Mesothelial cell of epicardium (in vitro differentiated cells): ENCODE data around the gene ZCCHC14. TPM values are rescaled to one million over a fixed set of nuclear protein-coding genes. Genes with fewer than 3 reads are reported as not detected.
A peak's percentile ranks its signal among the peaks of the same experiment; 100 is the strongest.

Source experiments
- DNase-seq, 2 experiments: peaks; one replicate each; pipeline ENCODE4 v3.0.0; 2021; ENCODE audit warnings: low spot score in 2 of 2; ENCODE audit not compliant: unreplicated experiment in 2 of 2
- H3K27ac Mint-ChIP-seq: 2 replicates; pipeline ENCODE4 v1.8.0; 2021; ENCODE audit warnings: mixed read lengths
- H3K27me3 Mint-ChIP-seq: 2 replicates; pipeline ENCODE4 v1.8.0; 2021; ENCODE audit warnings: low read depth, mixed read lengths
- H3K36me3 Mint-ChIP-seq: 2 replicates; pipeline ENCODE4 v1.8.0; 2021; ENCODE audit warnings: mixed read lengths
- H3K4me1 Mint-ChIP-seq: 2 replicates; pipeline ENCODE4 v1.8.0; 2021; ENCODE audit warnings: mixed read lengths
- H3K4me3 Mint-ChIP-seq: 2 replicates; pipeline ENCODE4 v1.8.0; 2021; ENCODE audit warnings: mild to moderate bottlenecking, moderate library complexity, mixed read lengths
- H3K9me3 Mint-ChIP-seq: 2 replicates; pipeline ENCODE4 v1.8.0; 2021; ENCODE audit warnings: mixed read lengths
- CTCF ChIP-seq: fragments of 200-600 bp; sonication (generic); IDR thresholded peaks from one replicate; pipeline ENCODE4 v1.5.0; 2021; ENCODE audit warnings: antibody characterized with exemption; ENCODE audit not compliant: unreplicated experiment
- total RNA-seq: library from RNA; stranded (reverse); gene quantifications from 3 replicates; pipeline ENCODE4 v1.2.1, GENCODE V29; 2021

ZCCHC14 gene
- total RNA-seq, 1 donor from 2014 or later = 37.3 TPM

- no peak for DNase-seq
- TF ChIP-seq CTCF = no peak
- no peaks in the 10 kb centered on the region for H3K4me1 Mint-ChIP-seq
- H3K36me3 Mint-ChIP-seq = peaks cover 34% of the 10 kb centered on the region
- peaks cover 4% of the 10 kb centered on the region for H3K9me3 Mint-ChIP-seq
- H3K27ac Mint-ChIP-seq = no peak overlapping the region
- no peaks in the 10 kb centered on the region for H3K27me3 Mint-ChIP-seq
- H3K4me3 Mint-ChIP-seq = no peak overlapping the region
These were observed 74.2 kb downstream of the ZCCHC14 start for GRCh38 chr16:87418644-87419043.

GRCh38 chr16:87418216-87418615, 74.6 kb downstream of the ZCCHC14 start:
- Mint-ChIP-seq H3K36me3 (peaks cover 33% of the 10 kb centered on the region), H3K9me3 (peaks cover 4% of the 10 kb centered on the region), H3K27ac (no peak overlapping the region), H3K4me3 (no peak overlapping the region), H3K4me1 (no peaks in the 10 kb centered on the region), H3K27me3 (no peaks in the 10 kb centered on the region)
- DNase-seq = no peak
- no peak for TF ChIP-seq CTCF

GRCh38 chr16:87417528-87417910, 75.3 kb downstream of the ZCCHC14 start:
- Mint-ChIP-seq H3K4me3 (no peak overlapping the region), H3K4me1 (no peaks in the 10 kb centered on the region), H3K27ac (no peak overlapping the region), H3K9me3 (peaks cover 4% of the 10 kb centered on the region), H3K36me3 (peaks cover 26% of the 10 kb centered on the region), H3K27me3 (no peaks in the 10 kb centered on the region)
- DNase-seq = no peak
- no peak for TF ChIP-seq CTCF

- H3K27ac Mint-ChIP-seq = peak overlapping the region; percentile 50
- peak; percentile 68 for TF ChIP-seq CTCF
- no peak for DNase-seq
These were observed 75.8 kb downstream of the ZCCHC14 start for GRCh38 chr16:87416826-87417527.

GRCh38 chr16:87415441-87415840, 77.4 kb downstream of the ZCCHC14 start:
- DNase-seq = no peak
- Mint-ChIP-seq H3K27ac (no peak overlapping the region), H3K9me3 (no peaks in the 10 kb centered on the region), H3K4me3 (no peak overlapping the region), H3K4me1 (no peaks in the 10 kb centered on the region), H3K36me3 (peaks cover 21% of the 10 kb centered on the region), H3K27me3 (no peaks in the 10 kb centered on the region)
- TF ChIP-seq CTCF = no peak

More at GRCh38 chr16:87416826-87417527, 75.8 kb downstream of the ZCCHC14 start:
- Mint-ChIP-seq H3K9me3 (peaks cover 3% of the 10 kb centered on the region), H3K27me3 (no peaks in the 10 kb centered on the region), H3K4me3 (no peak overlapping the region), H3K36me3 (peaks cover 23% of the 10 kb centered on the region), H3K4me1 (no peaks in the 10 kb centered on the region)

- Mint-ChIP-seq H3K4me3 (no peak overlapping the region), H3K4me1 (no peaks in the 10 kb centered on the region), H3K36me3 (peaks cover 20% of the 10 kb centered on the region), H3K9me3 (no peaks in the 10 kb centered on the region), H3K27ac (no peak overlapping the region), H3K27me3 (no peaks in the 10 kb centered on the region)
- DNase-seq = no peak
- TF ChIP-seq CTCF = no peak
These were observed 78.6 kb downstream of the ZCCHC14 start for GRCh38 chr16:87414251-87414680.
